Measurements from ENCODE around the gene PDE4D. TPM values are rescaled to one million over a fixed set of nuclear protein-coding genes. Genes with fewer than 3 reads are reported as not detected.
A peak's percentile ranks its signal among the peaks of the same experiment; 100 is the strongest.

PDE4D gene
- total and polyA plus RNA-seq, 12 donors, result 1.2 to 18.9 (median 2.1) TPM

DNA sequence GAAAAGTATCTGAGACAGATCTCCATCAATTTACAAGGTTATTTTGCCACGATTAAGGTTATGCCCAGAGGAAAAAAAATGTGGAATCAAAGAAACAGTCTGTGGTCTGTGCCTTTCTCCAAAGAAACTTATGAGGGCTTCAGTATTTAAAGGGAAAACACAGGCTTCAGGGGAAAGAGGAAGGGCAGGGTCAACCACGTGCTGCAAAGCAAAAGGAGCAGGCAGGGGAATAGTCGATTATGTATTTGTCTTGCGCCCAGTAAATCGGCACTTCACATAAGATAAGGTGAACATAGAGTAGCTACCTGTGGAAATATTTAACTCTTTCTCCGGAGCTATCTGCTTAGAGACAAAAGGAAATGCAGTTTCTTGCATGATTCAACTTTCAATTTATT, 967.0 kb downstream of the PDE4D start:
- WGBS, 4 donors, result 34 to 42% (median 39%) methylated on average over 6 of the region's 6 CpGs
- Histone ChIP-seq H3K9me3 (replicated peaks in 1 of 3) (no peaks in the 10 kb centered on the region), H3K4me1 (replicated peaks in 1 of 2) (peaks cover 12 to 42% of the 10 kb centered on the region in 2 donors), H3K36me3 (replicated peaks in 1 of 2) (no peaks in the 10 kb centered on the region), H3K27ac (peak overlapping the region in 1 of 5 donors; percentile 61), H3K27me3 (no peaks in the 10 kb centered on the region), H3K4me3 (no peak overlapping the region)
- intact Hi-C loops (cut with DNase I), result no loop called here
- no peak for DNase-seq
- TF ChIP-seq, protein P1, sequence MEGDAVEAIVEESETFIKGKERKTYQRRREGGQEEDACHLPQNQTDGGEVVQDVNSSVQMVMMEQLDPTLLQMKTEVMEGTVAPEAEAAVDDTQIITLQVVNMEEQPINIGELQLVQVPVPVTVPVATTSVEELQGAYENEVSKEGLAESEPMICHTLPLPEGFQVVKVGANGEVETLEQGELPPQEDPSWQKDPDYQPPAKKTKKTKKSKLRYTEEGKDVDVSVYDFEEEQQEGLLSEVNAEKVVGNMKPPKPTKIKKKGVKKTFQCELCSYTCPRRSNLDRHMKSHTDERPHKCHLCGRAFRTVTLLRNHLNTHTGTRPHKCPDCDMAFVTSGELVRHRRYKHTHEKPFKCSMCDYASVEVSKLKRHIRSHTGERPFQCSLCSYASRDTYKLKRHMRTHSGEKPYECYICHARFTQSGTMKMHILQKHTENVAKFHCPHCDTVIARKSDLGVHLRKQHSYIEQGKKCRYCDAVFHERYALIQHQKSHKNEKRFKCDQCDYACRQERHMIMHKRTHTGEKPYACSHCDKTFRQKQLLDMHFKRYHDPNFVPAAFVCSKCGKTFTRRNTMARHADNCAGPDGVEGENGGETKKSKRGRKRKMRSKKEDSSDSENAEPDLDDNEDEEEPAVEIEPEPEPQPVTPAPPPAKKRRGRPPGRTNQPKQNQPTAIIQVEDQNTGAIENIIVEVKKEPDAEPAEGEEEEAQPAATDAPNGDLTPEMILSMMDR (IDR thresholded peaks at IDR 0.05), result no peak
- no peak for TF ChIP-seq POLR2A (IDR thresholded peaks at IDR 0.05)

DNA sequence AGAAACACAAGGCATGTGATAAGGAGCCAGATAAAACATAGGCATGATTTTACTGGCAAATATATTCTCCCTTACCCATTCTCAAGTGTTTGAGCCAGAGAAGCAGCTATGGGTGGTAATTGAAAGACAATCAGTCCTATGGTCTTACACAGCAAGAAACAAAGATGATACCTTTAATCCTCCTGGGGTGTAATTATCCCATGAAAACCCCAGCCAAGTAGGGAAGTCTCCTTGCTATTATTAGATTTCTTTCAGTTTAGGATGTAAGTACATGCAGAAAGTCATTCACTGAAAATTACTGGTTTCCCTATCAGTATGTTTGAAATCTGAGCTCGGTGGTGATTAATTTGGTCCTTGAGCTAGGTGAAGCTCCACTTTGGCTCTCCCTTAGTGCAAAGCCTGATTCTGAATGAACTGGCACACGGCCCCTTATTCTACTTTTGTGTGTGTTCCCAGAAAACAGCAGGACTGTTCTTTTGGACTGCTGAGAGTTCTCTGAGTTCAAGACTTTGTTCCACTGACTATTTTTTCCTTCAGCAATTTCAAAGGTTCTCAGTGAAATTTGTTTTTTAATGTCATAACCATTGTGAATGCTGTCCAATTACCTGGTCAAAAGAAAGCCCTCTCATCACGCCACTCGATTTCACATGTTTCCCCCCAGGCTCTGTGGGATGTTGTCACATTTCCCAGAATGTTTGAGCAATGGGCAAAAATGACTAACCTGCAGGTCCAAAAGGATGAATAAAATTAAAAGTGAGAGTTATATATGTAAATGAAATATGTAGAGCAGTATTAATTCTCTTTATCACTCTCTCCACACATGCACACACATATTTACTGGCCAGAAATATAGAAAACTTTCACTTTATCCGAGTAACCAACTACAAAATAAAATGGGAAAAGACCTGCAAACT, 967.6 kb downstream of the PDE4D start:
- peak overlapping the region in 3 of 5 donors; percentile 15 to 61 (median 33) for H3K27ac ChIP-seq
- peaks cover 12 to 47% of the 10 kb centered on the region in 2 donors for H3K4me1 ChIP-seq (replicated peaks in 1 of 2)
- intact Hi-C loops (cut with DNase I), result no loop called here

DNA sequence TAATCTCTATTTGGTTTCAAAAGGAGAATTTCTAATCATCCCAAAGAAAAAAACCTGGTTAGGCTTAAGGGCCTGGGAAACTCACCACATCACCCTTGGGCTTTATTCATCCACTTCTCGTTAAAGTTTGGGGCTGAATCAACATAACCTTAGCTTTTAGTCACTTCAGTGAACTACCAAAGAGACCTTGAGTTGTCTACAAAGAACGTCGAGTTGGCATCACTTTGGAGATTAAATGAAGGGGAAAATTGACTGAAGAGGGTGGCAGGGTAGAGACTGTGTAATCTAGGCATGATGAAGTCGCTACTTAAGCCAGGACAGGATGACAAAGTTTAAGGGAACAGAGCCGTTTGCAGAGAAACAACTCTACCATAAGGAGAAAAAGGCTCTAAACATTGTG, 969.2 kb downstream of the PDE4D start:
- intact Hi-C loops (cut with DNase I), result no loop called here
- Histone ChIP-seq H3K27ac (peak overlapping the region in 3 of 5 donors; percentile 21 to 67 (median 61)), H3K4me1 (replicated peaks in 1 of 2) (peaks cover 12 to 50% of the 10 kb centered on the region in 2 donors), H3K27me3 (no peaks in the 10 kb centered on the region), H3K4me3 (no peak overlapping the region), H3K36me3 (replicated peaks in 1 of 2) (no peaks in the 10 kb centered on the region), H3K9me3 (replicated peaks in 1 of 3) (no peaks in the 10 kb centered on the region)
- TF ChIP-seq POLR2A (IDR thresholded peaks at IDR 0.05), result no peak
- TF ChIP-seq, protein P1 (IDR thresholded peaks at IDR 0.05), result no peak
- 45 to 54% (median 48%) methylated on average over 5 of the region's 5 CpGs for WGBS, 4 donors
- DNase-seq, result peak in 2 of 7 donors; percentile 19 to 23

More for the DNA sequence above, 967.6 kb downstream of the PDE4D start:
- no peaks in the 10 kb centered on the region for H3K9me3 ChIP-seq (replicated peaks in 1 of 3)
- H3K27me3 ChIP-seq, result no peaks in the 10 kb centered on the region
- H3K4me3 ChIP-seq, result no peak overlapping the region
- no peaks in the 10 kb centered on the region for H3K36me3 ChIP-seq (replicated peaks in 1 of 2)
- TF ChIP-seq, protein P1 (IDR thresholded peaks at IDR 0.05), result no peak
- no peak for TF ChIP-seq POLR2A (IDR thresholded peaks at IDR 0.05)
- 35 to 52% (median 46%) methylated on average over 5 of the region's 5 CpGs for WGBS, 4 donors
- peak; percentile 38 to 75 (median 52) for DNase-seq

DNA sequence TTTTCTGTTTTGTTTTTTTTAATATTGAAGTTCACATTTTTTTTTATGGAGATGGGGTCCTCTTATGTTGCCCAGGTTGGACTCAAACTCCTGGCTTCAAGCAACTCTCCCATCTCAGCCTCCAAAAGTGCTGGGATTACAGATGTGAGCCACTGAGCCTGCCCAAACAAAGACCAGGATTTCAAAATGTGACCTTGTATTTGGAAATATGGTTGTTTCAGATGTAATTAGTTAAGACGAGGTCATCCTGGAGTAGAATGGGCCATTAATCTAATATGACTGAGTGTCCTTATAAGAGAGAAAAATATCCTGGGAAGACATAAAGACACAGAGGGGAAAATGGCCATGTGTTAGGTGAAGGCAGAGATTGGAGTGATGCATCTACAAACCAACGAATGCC, 970.2 kb downstream of the PDE4D start:
- TF ChIP-seq POLR2A (IDR thresholded peaks at IDR 0.05), result no peak
- TF ChIP-seq, protein P1 (IDR thresholded peaks at IDR 0.05), result no peak
- WGBS, 4 donors, result 44 to 54% (median 48%) methylated on average over 2 of the region's 2 CpGs

More for the DNA sequence above, 970.2 kb downstream of the PDE4D start:
- H3K36me3 ChIP-seq (replicated peaks in 1 of 2), result no peaks in the 10 kb centered on the region
- intact Hi-C loops (cut with DNase I), result no loop called here
- no peaks in the 10 kb centered on the region for H3K27me3 ChIP-seq
- no peak for DNase-seq
- H3K4me1 ChIP-seq (replicated peaks in 1 of 2), result peaks cover 12 to 50% of the 10 kb centered on the region in 2 donors
- H3K9me3 ChIP-seq (replicated peaks in 1 of 3), result no peaks in the 10 kb centered on the region
- H3K27ac ChIP-seq, result peak overlapping the region in 4 of 5 donors; percentile 60 to 89 (median 64)
- H3K4me3 ChIP-seq, result no peak overlapping the region
